NOMO-1 treated with dmso at 0.1 percent for 144 hours (cell line): ENCODE results near the gene CHMP6.

ENCODE experiments used
- DNase-seq: peaks from one replicate; lab custom pipeline; 2025; ENCODE audit not compliant: unreplicated experiment; lab: John Stamatoyannopoulos, UW

CHMP6 gene

GRCh38 chr17:80992077-80992947 is 671 bp downstream of the CHMP6 start:
- no peak for DNase-seq

DNA sequence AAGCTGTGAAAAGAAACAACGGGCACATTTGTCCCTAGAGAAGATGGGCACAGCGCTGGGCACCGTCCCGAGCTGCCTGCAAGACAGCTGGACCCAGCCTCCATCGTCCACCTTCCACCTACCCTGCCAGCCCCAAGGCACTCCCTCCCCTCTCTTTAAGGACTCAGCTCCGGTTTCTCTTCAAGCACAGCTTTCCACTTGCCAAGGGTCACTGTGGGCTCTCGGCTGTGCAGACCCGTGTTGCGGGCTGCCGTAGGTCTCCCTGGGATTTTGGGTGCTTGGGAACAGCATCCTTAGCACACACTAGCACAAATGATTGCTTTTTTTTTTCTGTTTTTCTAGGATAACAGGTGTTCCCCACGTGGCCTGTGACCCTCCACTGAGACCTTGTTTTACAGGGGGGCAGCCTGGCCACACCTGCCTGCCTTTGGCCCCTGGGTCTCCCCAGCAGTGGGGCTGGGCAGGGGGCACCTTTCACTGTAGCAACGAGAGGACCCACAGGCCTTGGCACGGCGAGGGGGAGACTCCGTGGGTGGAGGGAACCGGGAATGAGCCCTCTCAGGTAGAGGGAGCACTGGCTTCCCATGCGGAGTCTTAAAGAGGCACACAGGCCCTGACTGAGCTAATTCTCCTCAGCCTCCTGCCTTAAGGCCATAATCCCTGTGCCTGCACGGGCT is 1.4 kb downstream of the CHMP6 start:
- DNase-seq, result no peak

DNA sequence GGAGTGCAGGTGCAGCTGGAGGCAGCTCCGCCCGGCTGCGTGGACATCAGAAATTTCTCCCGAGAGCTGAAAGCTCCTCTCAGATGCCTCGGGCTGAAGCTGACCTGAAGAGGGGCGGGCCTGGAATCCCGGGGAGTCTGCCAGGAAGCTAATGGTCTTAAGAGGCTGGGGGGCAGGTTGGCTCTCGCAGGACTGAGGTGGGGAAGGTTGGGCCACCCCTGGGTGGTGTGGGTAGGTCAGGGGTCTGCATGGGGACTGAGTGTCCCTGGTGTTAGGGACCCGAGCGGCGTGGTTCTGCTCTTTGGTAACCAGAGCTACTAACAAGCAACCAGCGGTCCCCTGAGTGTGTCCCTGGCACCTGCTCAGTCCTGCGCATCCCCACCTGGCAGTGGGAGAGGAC is 3.5 kb downstream of the CHMP6 start:
- no peak for DNase-seq

DNA sequence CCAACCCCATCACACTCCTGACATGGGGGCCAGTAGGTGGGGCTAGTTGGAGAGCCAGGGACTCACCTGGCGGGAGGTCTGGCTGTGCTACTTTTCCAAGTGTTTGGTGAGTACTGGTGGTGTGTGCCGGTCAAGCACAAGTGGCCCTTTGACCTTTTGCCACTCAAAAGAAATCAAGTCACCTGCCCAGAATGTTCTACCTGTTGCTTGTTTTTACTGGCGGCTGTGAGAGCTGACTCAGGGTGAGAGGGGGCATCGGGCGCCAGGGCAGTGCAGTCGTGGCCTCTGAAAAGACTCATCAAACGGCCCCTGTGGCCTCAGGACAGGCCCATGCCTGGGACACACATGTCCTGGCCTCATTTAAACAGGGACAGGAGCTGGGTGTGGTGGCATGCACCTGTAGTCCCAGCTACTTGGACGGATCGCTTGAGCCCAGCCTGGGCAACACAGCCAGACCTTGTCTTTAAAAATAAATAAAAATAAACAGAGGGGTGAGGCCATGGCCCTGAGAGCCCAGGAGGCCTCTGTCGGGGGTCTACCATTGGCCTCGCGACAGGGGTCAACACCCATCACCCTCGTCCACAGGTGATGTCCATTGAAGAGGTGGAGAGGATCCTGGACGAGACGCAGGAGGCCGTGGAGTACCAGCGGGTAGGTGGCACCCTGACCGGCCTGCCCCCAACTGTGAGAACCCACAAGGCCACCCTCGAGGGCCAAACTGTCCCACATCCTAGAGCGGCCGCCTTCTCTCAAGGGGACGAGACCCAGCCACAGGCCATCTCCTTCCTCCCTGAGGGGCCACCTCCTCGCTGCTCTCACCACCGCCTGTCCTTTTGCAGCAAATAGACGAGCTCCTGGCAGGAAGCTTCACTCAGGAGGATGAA is 5.0 kb downstream of the CHMP6 start:
- no peak for DNase-seq

GRCh38 chr17:80997424-80998117 is 5.9 kb downstream of the CHMP6 start:
- DNase-seq, result no peak

- DNase-seq, result no peak
These were observed 6.6 kb downstream of the CHMP6 start for GRCh38 chr17:80998118-80998747.

DNA sequence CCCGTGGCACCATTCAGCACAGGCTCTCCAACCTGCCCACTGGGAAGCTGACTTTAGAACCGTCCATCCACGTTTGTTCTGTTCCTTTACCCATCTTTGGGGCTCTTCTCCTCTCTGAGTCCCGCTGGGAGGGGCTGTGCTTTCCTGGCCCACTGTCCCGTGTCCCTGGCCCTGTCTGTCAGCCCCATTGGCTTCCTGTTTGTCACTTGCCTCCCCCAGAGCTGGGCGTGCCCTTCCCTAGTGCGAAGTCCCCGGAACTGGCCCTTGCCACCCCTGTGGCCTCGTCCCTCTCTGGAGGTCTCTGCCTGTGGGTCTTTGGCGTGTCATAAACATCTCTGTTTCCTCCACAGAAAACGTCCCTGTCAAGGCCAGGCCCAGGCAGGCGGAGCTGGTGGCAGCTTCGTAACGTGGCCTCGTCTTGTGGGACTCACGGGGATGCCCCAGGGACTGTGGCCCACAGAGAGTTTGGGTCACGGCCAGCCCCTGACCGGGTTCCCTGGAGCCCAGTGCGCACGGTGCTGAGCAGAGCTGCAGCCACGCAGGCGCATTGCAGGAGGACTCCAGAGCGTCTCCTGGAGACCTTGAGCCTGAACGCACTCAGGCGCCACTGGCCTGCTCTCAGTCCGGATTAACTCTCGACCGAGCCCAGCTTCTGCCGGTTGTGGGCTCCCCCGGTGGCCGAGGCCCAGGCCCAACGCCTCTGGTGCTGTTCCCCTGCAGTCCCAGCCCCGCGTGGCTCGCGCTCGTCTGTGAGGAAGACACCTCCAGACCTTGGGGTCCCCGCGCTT is 7.3 kb downstream of the CHMP6 start:
- no peak for DNase-seq

GRCh38 chr17:80999536-81000333 is 8.1 kb downstream of the CHMP6 start:
- DNase-seq, result no peak

DNA sequence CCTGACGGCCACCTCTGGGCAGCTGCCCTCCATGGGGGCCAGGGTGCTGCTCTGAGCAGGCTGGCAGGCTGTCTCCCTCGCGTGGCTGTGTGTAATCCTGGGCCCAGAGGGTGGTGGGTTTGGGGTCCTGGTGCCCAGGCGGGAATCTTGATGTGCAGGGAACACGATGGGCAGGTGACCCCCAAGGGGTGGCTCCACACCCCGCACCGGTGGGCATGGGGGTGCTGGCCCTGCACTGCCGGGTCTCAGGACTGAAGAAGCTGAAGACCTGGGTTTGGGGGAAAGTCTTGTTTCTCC is 8.6 kb downstream of the CHMP6 start:
- no peak for DNase-seq

DNA sequence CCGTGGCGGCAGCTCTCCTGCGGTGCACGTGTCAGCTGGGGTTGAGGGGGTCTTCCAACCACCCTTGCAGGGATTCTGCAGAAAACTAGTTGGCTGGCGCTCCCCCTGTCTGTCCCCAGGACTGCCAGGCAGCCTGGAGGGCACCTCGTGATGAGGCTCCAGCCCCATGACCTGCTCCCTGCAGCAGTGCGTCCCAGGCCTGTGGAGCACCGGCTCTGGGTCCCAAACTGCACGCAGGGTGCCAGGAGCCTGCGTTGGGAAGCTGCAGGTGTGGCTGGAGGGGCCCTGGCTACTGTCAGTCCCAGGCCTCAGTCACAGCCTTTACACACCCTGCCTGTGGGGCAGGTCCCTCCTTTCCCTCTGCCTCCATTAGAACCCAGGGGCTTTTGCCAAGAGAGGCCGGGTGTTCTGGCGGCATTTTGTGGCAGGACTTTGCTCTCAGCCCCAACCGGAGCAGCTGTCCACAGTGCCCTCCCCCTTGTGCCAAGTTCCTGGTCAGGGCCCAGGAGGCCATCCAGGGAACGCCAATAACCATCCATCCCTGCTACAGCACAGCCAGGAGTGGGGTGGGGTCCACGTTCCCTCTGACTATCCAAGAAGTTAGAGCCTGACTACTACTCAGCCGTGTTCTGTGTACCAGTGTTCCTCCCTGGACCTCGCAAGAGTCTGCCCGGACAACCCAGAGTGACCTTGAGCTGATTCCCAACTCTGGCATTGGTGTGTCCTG is 9.2 kb downstream of the CHMP6 start:
- DNase-seq, result no peak

DNA sequence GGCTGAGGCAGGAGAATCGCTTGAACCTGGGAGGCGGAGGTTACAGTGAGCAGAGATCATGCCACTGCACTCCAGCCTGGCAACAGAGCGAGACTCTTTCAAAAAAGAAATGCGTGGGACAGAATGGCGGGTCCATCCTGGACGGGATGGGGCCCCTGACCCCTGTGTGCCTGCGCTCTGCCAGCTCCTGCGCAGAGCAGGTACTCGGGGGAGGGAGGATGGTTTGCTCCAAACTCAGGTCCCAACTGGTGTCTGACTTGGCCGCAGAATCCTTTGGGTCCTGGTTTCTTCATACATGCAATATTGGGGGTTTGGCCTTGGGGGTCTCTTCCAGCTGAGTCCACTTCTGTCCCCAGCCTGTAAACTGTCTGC is 10.4 kb downstream of the CHMP6 start:
- DNase-seq, result no peak

DNA sequence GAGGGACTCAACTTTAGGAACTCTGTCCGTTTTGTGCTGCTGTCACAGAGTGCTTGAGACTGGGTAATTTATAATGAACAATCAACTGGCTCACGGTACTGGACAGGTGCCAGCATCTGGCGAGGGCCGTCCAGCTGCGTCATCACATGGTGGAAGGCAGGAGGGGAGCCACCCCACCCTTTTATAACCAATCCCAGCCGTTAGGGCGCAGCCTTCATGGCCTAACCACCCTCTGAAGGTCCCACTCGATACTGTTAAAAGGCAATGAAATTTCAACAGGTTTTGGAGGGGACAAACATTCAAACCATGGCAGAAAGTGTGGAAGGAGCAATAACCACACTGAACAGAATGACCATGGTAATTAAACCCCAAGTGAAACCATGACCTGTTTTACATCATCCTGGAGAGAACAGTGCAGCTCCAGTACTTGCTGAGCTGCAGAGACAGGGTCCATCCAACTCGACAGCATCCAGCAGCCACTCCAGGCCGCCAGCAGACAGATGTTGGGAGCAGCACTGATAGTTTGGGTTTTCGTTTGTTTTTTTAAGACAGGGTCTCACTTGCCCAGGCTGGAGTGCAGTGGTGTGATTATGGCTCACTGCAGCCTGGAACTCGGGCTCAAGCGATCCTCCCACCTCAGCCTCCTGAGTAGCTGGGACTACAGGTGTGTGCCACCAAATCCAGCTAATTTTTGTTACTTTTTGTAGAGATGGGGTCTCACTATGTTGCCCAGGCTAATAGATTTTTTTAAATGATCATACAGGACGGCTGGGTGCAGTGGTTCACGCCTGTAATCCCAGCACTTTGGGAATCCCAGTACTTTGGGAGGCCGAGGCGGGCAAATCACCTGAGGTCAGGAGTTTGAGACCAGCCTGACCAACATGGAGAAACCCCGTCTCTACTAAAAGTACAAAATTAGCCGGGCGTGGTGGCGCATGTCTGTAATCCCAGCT is 11.0 kb downstream of the CHMP6 start:
- no peak for DNase-seq

- DNase-seq, result no peak
These were observed 12.3 kb downstream of the CHMP6 start for GRCh38 chr17:81003711-81004475.

DNA sequence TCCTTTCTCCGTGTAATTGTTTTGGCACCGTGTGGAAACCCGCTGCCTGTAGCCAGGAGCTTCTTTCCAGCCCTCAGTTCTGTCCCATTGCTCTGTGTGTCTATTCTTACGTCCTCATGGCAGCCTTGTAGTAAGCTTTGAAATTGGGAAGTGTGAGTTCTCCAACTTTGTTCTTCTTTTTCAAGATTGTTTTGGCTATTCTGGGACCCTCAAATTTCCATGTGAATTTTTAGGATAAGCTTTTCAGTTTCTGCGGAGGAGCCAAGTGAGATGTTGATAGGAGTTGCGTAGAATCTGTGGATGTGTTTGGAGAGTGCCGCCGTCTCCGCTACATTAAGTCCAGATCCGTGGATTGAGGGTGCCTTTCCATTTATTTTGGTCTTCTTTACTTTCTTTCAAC is 15.2 kb downstream of the CHMP6 start:
- DNase-seq, result no peak

DNA sequence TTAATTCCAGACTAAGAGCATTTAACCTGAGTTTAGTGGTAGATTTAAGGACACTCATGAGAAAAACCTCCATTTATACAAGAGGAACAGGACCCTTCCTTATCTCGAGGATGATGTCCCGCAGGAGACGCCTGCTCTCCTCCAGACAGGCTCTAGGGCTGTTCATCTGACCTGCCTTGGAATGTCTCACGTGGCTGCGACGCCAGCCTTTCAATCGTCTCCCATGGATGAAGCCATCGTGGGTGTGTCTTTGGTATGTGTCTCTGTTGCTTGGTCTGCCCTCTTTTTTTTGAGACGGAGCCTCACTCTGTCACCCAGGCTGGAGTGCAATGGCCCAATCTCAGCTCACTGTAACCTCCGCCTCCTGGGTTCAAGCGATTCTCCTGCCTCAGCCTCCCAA is 16.5 kb downstream of the CHMP6 start:
- no peak for DNase-seq

DNA sequence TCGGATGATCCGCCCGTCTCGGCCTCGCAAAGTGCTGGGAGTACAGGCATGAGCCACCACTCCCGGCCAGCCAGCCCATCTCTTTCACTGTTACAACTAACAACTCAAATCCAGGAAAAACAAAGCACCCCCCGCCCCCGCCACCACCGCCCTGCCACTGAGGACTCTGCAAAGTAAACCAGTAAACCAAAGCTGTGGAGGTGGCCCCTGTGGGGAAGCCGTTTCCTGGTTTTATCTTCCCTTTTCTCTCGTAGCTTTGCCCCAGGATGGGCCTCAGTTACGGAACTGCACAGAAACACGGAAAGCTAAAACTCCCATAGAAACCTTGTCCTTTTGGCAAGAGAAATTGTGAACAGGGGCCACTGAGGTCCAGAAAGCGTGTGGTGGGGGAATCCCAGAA is 17.5 kb downstream of the CHMP6 start:
- peak; percentile 66 for DNase-seq

GRCh38 chr17:81010935-81011334 is 19.3 kb downstream of the CHMP6 start:
- no peak for DNase-seq
